Measurements from ENCODE around the gene LHX6.

- TF ChIP-seq CTCF (IDR thresholded peaks at IDR 0.05) = no peak
- TF ChIP-seq POLR2A (IDR thresholded peaks at IDR 0.05) = no peak
- TF ChIP-seq POLR2AphosphoS5 (IDR thresholded peaks at IDR 0.05) = no peak
Measured at GRCh38 chr9:122180633-122181032, 48.1 kb downstream of the LHX6 start.

Data from upper lobe of left lung (tissue), 4 donors.